ENCODE results near the gene IRF1.

Gene IRF1

GRCh38 chr5:132460846-132461568 is 29.6 kb downstream of the IRF1 start:
- DNase-seq = no peak

GRCh38 chr5:132459983-132460838 is 30.4 kb downstream of the IRF1 start:
- no peak for DNase-seq

GRCh38 chr5:132459031-132459982 is 31.3 kb downstream of the IRF1 start:
- DNase-seq = no peak

- DNase-seq = no peak
Observed at GRCh38 chr5:132458651-132459030, 31.9 kb downstream of the IRF1 start.

GRCh38 chr5:132458226-132458560 is 32.4 kb downstream of the IRF1 start:
- DNase-seq = no peak

- DNase-seq = no peak
Observed at GRCh38 chr5:132457371-132458225, 33.0 kb downstream of the IRF1 start.

GRCh38 chr5:132456987-132457361 is 33.6 kb downstream of the IRF1 start:
- DNase-seq = no peak

GRCh38 chr5:132456296-132456986 is 34.1 kb downstream of the IRF1 start:
- DNase-seq = no peak

GRCh38 chr5:132455614-132456115 is 34.9 kb downstream of the IRF1 start:
- no peak for DNase-seq

GRCh38 chr5:132454361-132454760 is 36.2 kb downstream of the IRF1 start:
- no peak for DNase-seq

- no peak for DNase-seq
Observed at GRCh38 chr5:132451387-132451786, 39.2 kb downstream of the IRF1 start.

- DNase-seq = no peak
Observed at GRCh38 chr5:132449060-132449459, 41.5 kb downstream of the IRF1 start.

GRCh38 chr5:132447196-132447595 is 43.4 kb downstream of the IRF1 start:
- DNase-seq = no peak

- DNase-seq = no peak
Observed at GRCh38 chr5:132446621-132447020, 44.0 kb downstream of the IRF1 start.

GRCh38 chr5:132445930-132446329 is 44.6 kb downstream of the IRF1 start:
- DNase-seq = no peak

GRCh38 chr5:132445640-132445923 is 45.0 kb downstream of the IRF1 start:
- DNase-seq = no peak

GRCh38 chr5:132444841-132445639 is 45.5 kb downstream of the IRF1 start:
- DNase-seq = no peak

GRCh38 chr5:132444061-132444460 is 46.5 kb downstream of the IRF1 start:
- DNase-seq = no peak

- DNase-seq = no peak
Observed at GRCh38 chr5:132439521-132440089, 51.0 kb downstream of the IRF1 start.

- DNase-seq = no peak
Observed at GRCh38 chr5:132438917-132439316, 51.7 kb downstream of the IRF1 start.

Data from right kidney (tissue), 1 donor.